NCI-H524 (cell line): Measurements from ENCODE around the gene CXADR.
A peak's percentile ranks its signal among the peaks of the same experiment; 100 is the strongest.
"Not testable (repeated sequence)": the region's sequence is repeated elsewhere in the genome, so short reads cannot be mapped to it uniquely, and the experiment has no call there.

Experiments used
- DNase-seq, 2 experiments: peaks; one replicate each; lab custom pipeline; 2025; lab: John Stamatoyannopoulos, UW

CXADR gene

GRCh38 chr21:17502985-17503384 is 9.9 kb upstream of the CXADR start:
- not testable (repeated sequence) for DNase-seq

GRCh38 chr21:17506951-17507350 is 5.9 kb upstream of the CXADR start:
- no peak for DNase-seq

- no peak for DNase-seq
Observed at GRCh38 chr21:17507591-17507990, 5.3 kb upstream of the CXADR start.

GRCh38 chr21:17513214-17514123 is 626 bp downstream of the CXADR start:
- peak; percentile 43 to 65 for DNase-seq

- peak in 1 of 2 experiments; percentile 23 for DNase-seq
Observed at GRCh38 chr21:17514124-17514845, 1.4 kb downstream of the CXADR start.

- DNase-seq: not testable (repeated sequence)
Observed at GRCh38 chr21:17517008-17517407, 4.2 kb downstream of the CXADR start.

GRCh38 chr21:17519208-17519738 is 6.4 kb downstream of the CXADR start:
- DNase-seq: no peak

- DNase-seq: no peak
Observed at GRCh38 chr21:17519965-17520609, 7.2 kb downstream of the CXADR start.

- no peak for DNase-seq
Observed at GRCh38 chr21:17523007-17523451, 10.2 kb downstream of the CXADR start.

- DNase-seq: not testable (repeated sequence)
Observed at GRCh38 chr21:17523979-17524494, 11.2 kb downstream of the CXADR start.

GRCh38 chr21:17524635-17525034 is 11.8 kb downstream of the CXADR start:
- no peak for DNase-seq

- no peak for DNase-seq
Observed at GRCh38 chr21:17526776-17527175, 13.9 kb downstream of the CXADR start.

- DNase-seq: no peak
Observed at GRCh38 chr21:17527240-17527639, 14.4 kb downstream of the CXADR start.

- no peak for DNase-seq
Observed at GRCh38 chr21:17527711-17528110, 14.9 kb downstream of the CXADR start.

- no peak for DNase-seq
Observed at GRCh38 chr21:17529648-17530047, 16.8 kb downstream of the CXADR start.

GRCh38 chr21:17532292-17532691 is 19.4 kb downstream of the CXADR start:
- no peak for DNase-seq

- no peak for DNase-seq
Observed at GRCh38 chr21:17536381-17536780, 23.5 kb downstream of the CXADR start.

- no peak for DNase-seq
Observed at GRCh38 chr21:17537299-17537698, 24.5 kb downstream of the CXADR start.

GRCh38 chr21:17538576-17538975 is 25.7 kb downstream of the CXADR start:
- DNase-seq: no peak

GRCh38 chr21:17539323-17539722 is 26.5 kb downstream of the CXADR start:
- DNase-seq: no peak

- DNase-seq: no peak
Observed at GRCh38 chr21:17539743-17540341, 27.0 kb downstream of the CXADR start.

- no peak for DNase-seq
Observed at GRCh38 chr21:17540530-17540929, 27.7 kb downstream of the CXADR start.
